Measurements from ENCODE around the gene IGFBP6. TPM values are rescaled to one million over a fixed set of nuclear protein-coding genes. Genes with fewer than 3 reads are reported as not detected.

The IGFBP6 gene
- total RNA-seq, 1 experiment from 2014 or later, result 4.2 TPM

DNA sequence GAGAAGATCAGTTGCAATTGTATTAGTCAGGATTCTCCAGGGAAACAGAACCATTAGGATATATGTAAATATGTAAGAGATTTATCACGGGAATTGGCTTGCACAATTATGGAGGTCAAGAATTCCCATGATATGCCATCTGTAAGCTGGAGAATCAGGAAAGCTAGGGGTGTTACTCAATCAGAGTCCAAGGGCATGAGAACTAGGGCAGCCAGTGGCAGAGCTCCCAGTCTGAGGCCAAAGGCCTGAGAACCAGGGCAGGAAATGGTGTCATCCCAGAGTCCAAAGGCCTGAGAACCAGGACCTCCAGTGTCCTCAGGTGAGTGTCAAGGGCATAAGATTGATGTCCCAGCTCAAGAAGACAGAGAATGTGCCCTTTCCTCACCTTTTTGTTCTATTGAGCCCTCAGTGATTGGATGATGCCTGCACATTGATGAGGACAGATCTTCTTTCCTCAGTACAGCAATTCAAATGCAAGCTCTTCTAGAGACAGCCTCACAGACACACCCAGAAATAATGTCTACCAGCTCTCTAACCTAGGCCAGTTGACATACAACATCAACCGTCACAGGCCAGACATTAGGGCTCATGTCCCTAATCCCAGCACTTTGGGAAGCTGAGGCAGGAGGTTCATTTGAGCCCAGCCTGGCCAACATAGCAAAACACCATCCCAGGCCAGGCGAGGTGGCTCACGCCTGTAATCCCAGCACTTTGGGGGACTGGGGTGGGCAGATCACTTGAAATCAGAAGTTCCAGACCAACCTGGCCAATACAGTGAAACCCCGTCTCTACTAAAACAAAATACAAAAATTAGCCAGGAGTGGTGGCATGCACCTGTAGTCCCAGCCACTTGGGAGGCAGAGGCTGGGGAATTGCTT, 48.2 kb downstream of the IGFBP6 start:
- Histone ChIP-seq H2AFZ (ENCODE audit: low read length) (no peak overlapping the region), H2BK5ac (ENCODE audit: insufficient read length, low read length) (no peak overlapping the region), H4K8ac (replicated peaks; ENCODE audit: insufficient read length, low read depth, low read length) (no peak overlapping the region), H3K27me3 (ENCODE audit: insufficient read depth, low read length) (no peaks in the 10 kb centered on the region), H2AK5ac (ENCODE audit: insufficient read length, low read length) (no peak overlapping the region), H3K18ac (ENCODE audit: insufficient read length, low read depth, low read length) (no peak overlapping the region), H3K4me2 (ENCODE audit: insufficient read depth, insufficient read length, low read length) (no peak overlapping the region), H3K4me1 (ENCODE audit: insufficient read depth, low read length) (no peaks in the 10 kb centered on the region; the same call in 1 of the 2 replicates), H3K56ac (ENCODE audit: insufficient read length, low read depth, low read length) (no peak overlapping the region), H3K14ac (ENCODE audit: insufficient read depth, low read length) (no peak overlapping the region), H3K4ac (ENCODE audit: low read depth, low read length) (no peak overlapping the region), H3K9ac (ENCODE audit: extremely low read depth, insufficient read length, low read length) (no peak overlapping the region), H4K20me1 (ENCODE audit: control insufficient read depth, insufficient read depth, insufficient read length) (no peaks in the 10 kb centered on the region), H3K9me3 (ENCODE audit: control insufficient read depth, low read depth, low read length) (no peaks in the 10 kb centered on the region), H3K27ac (ENCODE audit: insufficient read length, low read depth, low read length) (no peak overlapping the region), H3K23ac (ENCODE audit: insufficient read length, low read depth, low read length) (no peak overlapping the region), H2BK12ac (ENCODE audit: insufficient read length, low read depth, low read length) (no peak overlapping the region), H4K5ac (ENCODE audit: insufficient read length, low read depth, low read length) (no peak overlapping the region), H3T11ph (ENCODE audit: low read length) (no peak overlapping the region), H2BK120ac (ENCODE audit: low read depth, low read length, poor library complexity, severe bottlenecking) (no peak overlapping the region), H3K79me2 (ENCODE audit: insufficient read depth, low read length) (no peaks in the 10 kb centered on the region), H3K79me1 (ENCODE audit: insufficient read depth, low read depth, low read length, poor library complexity, severe bottlenecking) (no peaks in the 10 kb centered on the region), H2BK15ac (ENCODE audit: low read depth, low read length) (no peak overlapping the region), H4K91ac (ENCODE audit: insufficient read length, low read depth, low read length) (no peak overlapping the region), H3K23me2 (ENCODE audit: insufficient read length, low read depth, low read length, poor library complexity, severe bottlenecking) (no peaks in the 10 kb centered on the region), H2BK20ac (ENCODE audit: low read depth, low read length, poor library complexity, severe bottlenecking) (no peak overlapping the region)
- no peak overlapping the region for H3K27ac Mint-ChIP-seq
- TF ChIP-seq, protein P1, sequence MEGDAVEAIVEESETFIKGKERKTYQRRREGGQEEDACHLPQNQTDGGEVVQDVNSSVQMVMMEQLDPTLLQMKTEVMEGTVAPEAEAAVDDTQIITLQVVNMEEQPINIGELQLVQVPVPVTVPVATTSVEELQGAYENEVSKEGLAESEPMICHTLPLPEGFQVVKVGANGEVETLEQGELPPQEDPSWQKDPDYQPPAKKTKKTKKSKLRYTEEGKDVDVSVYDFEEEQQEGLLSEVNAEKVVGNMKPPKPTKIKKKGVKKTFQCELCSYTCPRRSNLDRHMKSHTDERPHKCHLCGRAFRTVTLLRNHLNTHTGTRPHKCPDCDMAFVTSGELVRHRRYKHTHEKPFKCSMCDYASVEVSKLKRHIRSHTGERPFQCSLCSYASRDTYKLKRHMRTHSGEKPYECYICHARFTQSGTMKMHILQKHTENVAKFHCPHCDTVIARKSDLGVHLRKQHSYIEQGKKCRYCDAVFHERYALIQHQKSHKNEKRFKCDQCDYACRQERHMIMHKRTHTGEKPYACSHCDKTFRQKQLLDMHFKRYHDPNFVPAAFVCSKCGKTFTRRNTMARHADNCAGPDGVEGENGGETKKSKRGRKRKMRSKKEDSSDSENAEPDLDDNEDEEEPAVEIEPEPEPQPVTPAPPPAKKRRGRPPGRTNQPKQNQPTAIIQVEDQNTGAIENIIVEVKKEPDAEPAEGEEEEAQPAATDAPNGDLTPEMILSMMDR (conservative IDR thresholded peaks at IDR 0.05), result no peak
- DNase-seq, result no peak
- peaks cover 12% of the 10 kb centered on the region for H3K27me3 Mint-ChIP-seq (ENCODE audit: low read depth)
- no peaks in the 10 kb centered on the region for H3K36me3 Mint-ChIP-seq (ENCODE audit: insufficient read depth in 1 of 3, low read depth in 3 of 3)
- no peaks in the 10 kb centered on the region for H3K9me3 Mint-ChIP-seq
- H3K4me1 Mint-ChIP-seq, result peaks cover 0 to 4% of the 10 kb centered on the region in 2 experiments; a peak in 2 of 4 replicates
- WGBS (ENCODE audit: extremely low coverage, insufficient read length, low lambda C conversion rate), result no CpG with 5 or more reads among the region's 5 CpGs
- H3K4me3 Mint-ChIP-seq, result no peak overlapping the region
